Nephron progenitor cell (in vitro differentiated cells): Measurements from ENCODE around the gene SSRP1.
A peak's percentile ranks its signal among the peaks of the same experiment; 100 is the strongest.
"Not testable (repeated sequence)": the region's sequence is repeated elsewhere in the genome, so short reads cannot be mapped to it uniquely, and the experiment has no call there.

Experiments used
- DNase-seq: peaks from one replicate; pipeline ENCODE4 v3.0.0; 2021
- H3K27ac Mint-ChIP-seq: 2 replicates; pipeline ENCODE4 v1.8.0; 2021; ENCODE audit warnings: mild to moderate bottlenecking, moderate library complexity, mixed read lengths
- H3K27me3 Mint-ChIP-seq: 2 replicates; pipeline ENCODE4 v1.8.0; 2021; ENCODE audit warnings: mild to moderate bottlenecking, low read depth, mixed read lengths; ENCODE audit not compliant: poor library complexity
- H3K36me3 Mint-ChIP-seq: 2 replicates; pipeline ENCODE4 v1.8.0; 2021; ENCODE audit warnings: low read depth, mixed read lengths
- H3K4me1 Mint-ChIP-seq: 2 replicates; pipeline ENCODE4 v1.8.0; 2021; ENCODE audit warnings: mixed read lengths
- H3K4me3 Mint-ChIP-seq: 2 replicates; pipeline ENCODE4 v1.8.0; 2021; ENCODE audit warnings: mild to moderate bottlenecking, moderate library complexity, mixed read lengths
- H3K9me3 Mint-ChIP-seq: 2 replicates; pipeline ENCODE4 v1.8.0; 2021; ENCODE audit warnings: mild to moderate bottlenecking, moderate library complexity, mixed read lengths
- CTCF ChIP-seq: fragments of 200-600 bp; sonication (generic); IDR thresholded peaks from 2 replicates; pipeline ENCODE4 v1.5.0; 2021; ENCODE audit warnings: antibody characterized with exemption

The SSRP1 gene

GRCh38 chr11:57290288-57290687, 45.4 kb downstream of the SSRP1 start:
- no peak overlapping the region for H3K4me3 Mint-ChIP-seq
- TF ChIP-seq CTCF, result no peak
- H3K36me3 Mint-ChIP-seq, result peaks cover under 1% of the 10 kb centered on the region
- no peak for DNase-seq
- H3K4me1 Mint-ChIP-seq, result peaks cover 69% of the 10 kb centered on the region
- peak overlapping the region; percentile 70 for H3K27ac Mint-ChIP-seq
- H3K27me3 Mint-ChIP-seq, result peaks cover 6% of the 10 kb centered on the region
- H3K9me3 Mint-ChIP-seq, result peaks cover 3% of the 10 kb centered on the region

GRCh38 chr11:57288771-57289579, 46.7 kb downstream of the SSRP1 start:
- Mint-ChIP-seq H3K27ac (peak overlapping the region; percentile 70), H3K9me3 (peaks cover 6% of the 10 kb centered on the region), H3K36me3 (peaks cover 4% of the 10 kb centered on the region)

GRCh38 chr11:57287884-57288283, 47.8 kb downstream of the SSRP1 start:
- Mint-ChIP-seq H3K27me3 (peaks cover 6% of the 10 kb centered on the region), H3K27ac (no peak overlapping the region), H3K4me3 (no peak overlapping the region), H3K4me1 (peaks cover 58% of the 10 kb centered on the region), H3K36me3 (peaks cover 4% of the 10 kb centered on the region), H3K9me3 (peaks cover 6% of the 10 kb centered on the region)
- no peak for TF ChIP-seq CTCF
- DNase-seq, result no peak

More at GRCh38 chr11:57288771-57289579, 46.7 kb downstream of the SSRP1 start:
- H3K4me3 Mint-ChIP-seq, result peak overlapping the region; percentile 1
- peaks cover 6% of the 10 kb centered on the region for H3K27me3 Mint-ChIP-seq
- peaks cover 68% of the 10 kb centered on the region for H3K4me1 Mint-ChIP-seq
- TF ChIP-seq CTCF, result no peak
- DNase-seq, result peak; percentile 69

- no peak for DNase-seq
- Mint-ChIP-seq H3K4me1 (peaks cover 29% of the 10 kb centered on the region), H3K36me3 (peaks cover 4% of the 10 kb centered on the region), H3K27me3 (peaks cover 3% of the 10 kb centered on the region), H3K4me3 (no peak overlapping the region), H3K9me3 (peaks cover 9% of the 10 kb centered on the region), H3K27ac (no peak overlapping the region)
- no peak for TF ChIP-seq CTCF
Observed at GRCh38 chr11:57283231-57283990, 52.3 kb downstream of the SSRP1 start.

- not testable (repeated sequence) for DNase-seq, H3K27ac Mint-ChIP-seq, H3K9me3 Mint-ChIP-seq, H3K27me3 Mint-ChIP-seq, H3K4me3 Mint-ChIP-seq, H3K36me3 Mint-ChIP-seq
- peaks cover 33% of the 10 kb centered on the region for H3K4me1 Mint-ChIP-seq
Observed at GRCh38 chr11:57281546-57281945, 54.1 kb downstream of the SSRP1 start.

GRCh38 chr11:57279116-57279515, 56.6 kb downstream of the SSRP1 start:
- Mint-ChIP-seq H3K27me3 (no peaks in the 10 kb centered on the region), H3K4me1 (peaks cover 23% of the 10 kb centered on the region), H3K27ac (no peak overlapping the region), H3K4me3 (no peak overlapping the region), H3K9me3 (peaks cover 6% of the 10 kb centered on the region), H3K36me3 (no peaks in the 10 kb centered on the region)
- no peak for TF ChIP-seq CTCF
- no peak for DNase-seq
